Mucosa of stomach (tissue), 1 donor: ENCODE data around the gene XYLB.
"Not testable (repeated sequence)": the region's sequence is repeated elsewhere in the genome, so short reads cannot be mapped to it uniquely, and the experiment has no call there.

Source experiments
- H3K27me3 ChIP-seq: one replicate; pipeline ENCODE4 v1.7.0; 2013; ENCODE audit warnings: mild to moderate bottlenecking, low read length; ENCODE audit not compliant: control insufficient read depth, insufficient read depth
- H3K36me3 ChIP-seq: one replicate; pipeline ENCODE4 v1.7.0; 2013; ENCODE audit warnings: low read length; ENCODE audit not compliant: control insufficient read depth, insufficient read depth
- H3K4me1 ChIP-seq: one replicate; pipeline ENCODE4 v1.7.0; 2013; ENCODE audit warnings: mild to moderate bottlenecking, low read length; ENCODE audit not compliant: control insufficient read depth, insufficient read depth
- H3K4me3 ChIP-seq: one replicate; pipeline ENCODE4 v1.7.0; 2013; ENCODE audit warnings: low read length
- H3K9ac ChIP-seq: one replicate; pipeline ENCODE4 v1.7.0; 2013; ENCODE audit warnings: mild to moderate bottlenecking, low read length, moderate library complexity
- H3K9me3 ChIP-seq: one replicate; pipeline ENCODE4 v1.7.0; 2013; ENCODE audit warnings: mild to moderate bottlenecking, low read length, moderate library complexity; ENCODE audit not compliant: control insufficient read depth
- donor health status: Pancreatic carcinoma.

Gene XYLB

DNA sequence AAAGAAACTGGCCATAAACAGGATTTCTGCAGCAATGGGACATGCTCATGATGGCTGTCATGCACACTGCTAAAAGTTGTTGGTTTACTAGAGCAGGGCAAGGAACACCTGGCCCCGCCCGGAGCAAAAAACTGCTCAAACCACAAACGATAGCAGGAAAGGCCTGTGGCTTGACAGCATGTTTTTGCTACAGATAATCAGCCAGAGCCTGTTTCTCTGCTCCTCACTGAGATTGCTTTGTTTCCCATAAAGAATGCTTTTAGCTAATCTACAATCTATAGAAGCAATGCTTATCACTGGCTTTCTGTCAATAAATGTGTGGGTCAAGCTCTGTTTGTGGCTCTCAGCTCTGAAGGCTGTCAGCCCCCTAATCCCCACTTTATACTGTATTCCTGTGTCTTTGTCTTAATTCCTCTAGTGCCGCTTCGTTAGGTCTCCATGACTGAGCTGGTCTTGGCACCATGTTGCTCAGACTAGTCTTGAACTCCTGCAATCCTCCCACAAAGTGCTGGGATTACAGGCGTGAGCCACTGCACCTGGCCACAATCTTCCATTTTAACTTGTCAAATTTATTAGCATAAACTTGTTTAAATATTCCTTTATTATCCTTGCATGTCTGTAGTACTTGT, 80.3 kb downstream of the XYLB start:
- not testable (repeated sequence) for H3K36me3 ChIP-seq, H3K27me3 ChIP-seq, H3K4me1 ChIP-seq, H3K4me3 ChIP-seq, H3K9me3 ChIP-seq, H3K9ac ChIP-seq

DNA sequence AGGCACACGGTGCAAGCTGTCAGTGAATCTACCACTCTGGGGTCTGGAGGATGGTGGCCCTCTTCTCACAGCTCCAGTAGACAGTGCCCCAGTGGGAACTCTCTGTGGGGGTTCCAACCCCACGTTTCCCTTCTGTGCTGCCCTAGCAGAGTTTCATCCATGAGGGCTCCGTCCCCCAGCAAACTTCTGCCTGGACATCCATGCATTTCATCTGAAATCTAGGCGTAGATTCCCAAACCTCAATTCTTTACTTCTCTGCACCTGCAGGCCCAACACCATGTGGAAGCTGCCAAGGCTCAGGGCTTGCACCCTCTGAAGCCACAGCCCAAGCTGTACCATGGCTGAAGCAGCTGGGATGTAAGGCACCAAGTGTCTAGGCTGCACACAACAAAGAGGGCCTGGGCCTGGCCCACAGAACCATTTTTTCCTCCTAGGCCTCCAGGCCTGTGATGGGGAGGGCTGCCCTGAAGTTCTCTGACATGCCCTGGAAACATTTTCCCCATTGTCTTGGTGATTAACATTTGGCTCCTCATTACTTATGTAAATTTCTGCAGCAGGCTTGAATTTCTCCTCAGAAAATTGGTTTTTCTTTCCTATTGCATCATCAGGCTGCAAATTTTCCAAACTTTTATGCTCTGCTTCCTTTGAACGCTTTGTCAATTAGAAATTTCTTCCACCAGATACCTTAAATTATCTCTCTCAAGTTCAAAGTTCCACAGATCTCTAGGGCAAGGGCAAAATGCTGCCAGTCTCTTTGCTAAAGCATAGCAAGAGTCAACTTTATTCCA, 86.5 kb downstream of the XYLB start:
- not testable (repeated sequence) for H3K27me3 ChIP-seq, H3K9ac ChIP-seq, H3K4me3 ChIP-seq, H3K9me3 ChIP-seq, H3K36me3 ChIP-seq, H3K4me1 ChIP-seq

- not testable (repeated sequence) for H3K9me3 ChIP-seq, H3K27me3 ChIP-seq, H3K4me3 ChIP-seq, H3K36me3 ChIP-seq, H3K4me1 ChIP-seq, H3K9ac ChIP-seq
These were observed 87.1 kb downstream of the XYLB start for GRCh38 chr3:38433661-38434060.

GRCh38 chr3:38438436-38439069, 92.0 kb downstream of the XYLB start:
- not testable (repeated sequence) for H3K27me3 ChIP-seq, H3K9me3 ChIP-seq, H3K36me3 ChIP-seq, H3K4me1 ChIP-seq, H3K9ac ChIP-seq, H3K4me3 ChIP-seq

- not testable (repeated sequence) for H3K4me3 ChIP-seq, H3K9ac ChIP-seq, H3K9me3 ChIP-seq, H3K36me3 ChIP-seq, H3K4me1 ChIP-seq, H3K27me3 ChIP-seq
These were observed 96.6 kb downstream of the XYLB start for GRCh38 chr3:38443205-38443604.

DNA sequence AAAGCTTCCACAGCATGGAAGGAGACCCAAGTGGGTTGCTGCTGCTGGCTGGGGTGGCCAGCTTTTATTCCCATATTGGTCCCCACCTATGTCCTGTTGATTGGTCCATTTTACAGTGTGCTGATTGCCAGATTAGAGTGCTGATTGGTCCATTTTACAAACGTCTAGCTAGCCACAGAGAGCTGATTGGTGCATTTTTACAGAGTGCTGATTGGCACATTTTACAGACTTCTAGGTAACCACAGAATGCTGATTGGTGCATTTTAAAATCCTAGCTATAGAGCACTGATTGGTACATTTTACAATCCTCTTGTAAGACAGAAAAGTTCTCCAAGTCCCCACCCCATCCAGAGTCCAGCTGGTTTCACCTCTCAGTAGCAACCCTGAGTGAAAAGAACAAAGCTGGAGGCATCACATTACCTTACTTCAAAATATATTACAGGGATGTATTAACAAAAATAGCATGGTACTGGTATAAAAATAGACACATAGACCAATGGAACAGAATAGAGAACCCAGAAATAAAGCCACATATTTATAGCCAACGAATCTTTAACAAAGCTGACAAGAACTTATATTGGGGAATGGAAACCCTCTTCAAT, 99.6 kb downstream of the XYLB start:
- Histone ChIP-seq H3K4me3 (no peak overlapping the region), H3K9ac (no peak overlapping the region), H3K4me1 (peaks cover 6% of the 10 kb centered on the region), H3K27me3 (no peaks in the 10 kb centered on the region), H3K36me3 (no peaks in the 10 kb centered on the region), H3K9me3 (no peaks in the 10 kb centered on the region)

DNA sequence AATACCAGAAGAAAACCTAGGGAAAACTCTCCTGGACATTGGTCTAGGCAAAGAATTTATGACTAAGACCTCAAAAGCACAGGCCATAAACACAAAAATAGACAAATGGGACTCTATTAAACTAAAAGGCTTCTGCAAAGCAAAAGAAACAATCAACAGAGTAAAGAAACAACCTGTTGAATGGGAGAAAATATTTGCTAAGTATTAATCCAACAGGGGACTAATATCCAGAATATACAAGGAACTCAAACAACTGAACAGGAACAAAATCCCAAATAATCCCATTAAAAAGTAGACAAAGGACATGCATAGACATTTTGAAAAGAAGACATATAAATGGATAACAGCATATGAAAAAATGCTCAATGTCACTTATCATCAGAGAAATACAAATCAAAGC, 100.2 kb downstream of the XYLB start:
- H3K9ac ChIP-seq: no peak overlapping the region

GRCh38 chr3:38450853-38451252, 104.3 kb downstream of the XYLB start:
- Histone ChIP-seq H3K9me3 (no peaks in the 10 kb centered on the region), H3K4me3 (no peak overlapping the region), H3K27me3 (no peaks in the 10 kb centered on the region), H3K36me3 (no peaks in the 10 kb centered on the region), H3K9ac (no peak overlapping the region), H3K4me1 (peaks cover 14% of the 10 kb centered on the region)

More for the DNA sequence above, 100.2 kb downstream of the XYLB start:
- Histone ChIP-seq H3K9me3 (no peaks in the 10 kb centered on the region), H3K36me3 (no peaks in the 10 kb centered on the region), H3K4me1 (peaks cover 6% of the 10 kb centered on the region), H3K27me3 (no peaks in the 10 kb centered on the region), H3K4me3 (no peak overlapping the region)

DNA sequence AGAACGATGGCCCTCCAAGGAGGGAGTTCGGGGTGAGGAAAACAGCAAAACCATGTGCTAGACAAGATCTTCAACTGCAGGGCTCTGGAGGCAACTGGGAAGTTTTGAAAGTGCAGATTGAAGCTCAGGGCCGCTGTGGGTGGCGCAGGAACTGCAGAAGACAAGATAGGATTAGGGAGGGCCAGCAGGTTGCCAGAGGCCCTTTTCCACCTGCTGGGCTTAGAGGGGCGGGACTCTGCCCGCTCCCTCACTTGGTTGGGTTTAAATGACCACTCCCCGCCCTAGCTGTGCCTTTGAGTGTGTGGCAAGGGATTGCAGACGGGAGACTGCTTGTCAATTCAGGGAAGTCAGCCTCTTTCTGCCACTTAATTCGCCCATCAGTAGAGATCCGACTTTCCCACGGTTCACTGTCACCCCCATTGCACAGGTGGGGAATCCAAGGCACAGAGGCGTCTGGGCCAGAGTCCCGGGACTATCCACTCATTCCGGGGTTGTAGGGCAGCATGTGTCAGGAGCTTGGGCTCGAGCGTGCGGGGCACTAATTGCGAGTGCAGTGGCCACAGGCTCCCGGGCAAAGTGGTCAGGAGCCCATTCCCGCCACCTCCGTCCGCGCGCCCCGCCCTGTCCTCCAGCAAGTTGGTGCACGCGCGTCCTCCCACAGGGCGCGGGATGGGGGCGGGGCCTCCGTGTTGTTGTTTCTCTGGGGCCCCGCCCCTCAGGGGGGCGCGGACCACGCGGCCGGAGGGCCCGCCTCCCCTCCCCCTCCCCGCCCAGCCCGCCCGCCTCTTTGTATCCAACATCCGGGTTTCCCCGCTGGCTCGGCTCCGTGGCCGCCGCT, 106.7 kb downstream of the XYLB start, which contains the start of gene ACVR2B:
Gene ACVR2B (plus strand): TSS at position 816 of the 838 bp plus-strand sequence. CDS start 433 bp downstream, outside the sequence.
- no peaks in the 10 kb centered on the region for H3K27me3 ChIP-seq
- H3K36me3 ChIP-seq: no peaks in the 10 kb centered on the region
- H3K4me1 ChIP-seq: peaks cover 27% of the 10 kb centered on the region
- no peaks in the 10 kb centered on the region for H3K9me3 ChIP-seq
- H3K9ac ChIP-seq: peak within 1 kb of the TSS; percentile 69
- H3K4me3 ChIP-seq: peak within 1 kb of the TSS; percentile 73

- H3K4me1 ChIP-seq: peaks cover 27% of the 10 kb centered on the region
- H3K27me3 ChIP-seq: no peaks in the 10 kb centered on the region
- H3K9ac ChIP-seq: peak overlapping the region; percentile 69
- no peaks in the 10 kb centered on the region for H3K9me3 ChIP-seq
- H3K36me3 ChIP-seq: no peaks in the 10 kb centered on the region
- H3K4me3 ChIP-seq: no peak overlapping the region
These were observed 107.3 kb downstream of the XYLB start for GRCh38 chr3:38453913-38454177.

- Histone ChIP-seq H3K4me3 (peak overlapping the region; percentile 65), H3K9ac (peak overlapping the region; percentile 69), H3K9me3 (no peaks in the 10 kb centered on the region), H3K36me3 (no peaks in the 10 kb centered on the region), H3K27me3 (no peaks in the 10 kb centered on the region), H3K4me1 (peaks cover 28% of the 10 kb centered on the region)
These were observed 107.7 kb downstream of the XYLB start for GRCh38 chr3:38454178-38454883.
